HepG2 (cell line): Measurements from ENCODE around the gene GRPEL2. TPM values are rescaled to one million over a fixed set of nuclear protein-coding genes. Genes with fewer than 3 reads are reported as not detected.

Experiments
- ATAC-seq: fragments of 200-7000 bp; cut with Tn5 transposase; 3 replicates; pipeline ENCODE4 v1.9.1; 2020; ENCODE audit warnings: mild to moderate bottlenecking, moderate library complexity
- BruUV-seq: library from RNA; stranded (reverse); fragments of 400-500 nt; replicated peaks from 2 replicates; lab custom pipeline; 2021; lab: Mats Ljungman, UMichigan
- CTCF ChIA-PET: fragments of 300-600 bp; formaldehyde crosslinking; extraction: SDS; loops from one replicate; lab custom pipeline; 2021; ENCODE audit warnings: low total read pairs, inconsistent platforms, low intra/inter-chr PET ratio; lab: Yijun Ruan, JAX
- POLR2A ChIA-PET: fragments of 350-600 bp; sonication (Branson Sonifier 250); formaldehyde crosslinking; loops from one replicate; lab custom pipeline; 2020; ENCODE audit warnings: antibody characterized with exemption, inconsistent platforms; lab: Yijun Ruan, JAX
- DNase-seq: peaks from one replicate; pipeline ENCODE4 v3.0.0-alpha.2; 2015; ENCODE audit warnings: low spot score
- FAIRE-seq: peaks from 3 replicates; lab custom pipeline; 2011; peaks lifted over from hg19 to GRCh38; lab: Jason Lieb, UNC
- H2AFZ ChIP-seq: one replicate; pipeline ENCODE4 v1.6.1; 2011; ENCODE audit warnings: low read length, inconsistent platforms
- H3K27ac ChIP-seq: fragments of 300-600 bp; 3 replicates; pipeline ENCODE4 v1.8.0; 2011; ENCODE audit warnings: mixed run types, mild to moderate bottlenecking, mixed read lengths, low read length, inconsistent platforms; ENCODE audit not compliant: insufficient read depth; ENCODE audit errors: extremely low read length
- H3K27me3 ChIP-seq, 2 experiments: fragments of 200-600 bp in 1 of 2; 2 replicates in 1 of 2; 3 replicates in 1 of 2; pipeline versions ENCODE4 v1.6.0 to v1.8.0; 2011; ENCODE audit warnings: low read length in 2 of 2, mild to moderate bottlenecking in 2 of 2, moderate library complexity in 2 of 2, inconsistent platforms in 1 of 2; ENCODE audit not compliant: insufficient read depth in 2 of 2, control insufficient read depth in 1 of 2
- H3K36me3 ChIP-seq, 2 experiments: fragments of 200-600 bp in 1 of 2; replicated peaks in 1 of 2; 2 replicates in 1 of 2; 3 replicates in 1 of 2; pipeline versions ENCODE4 v1.5.1 to v1.8.0; 2011; ENCODE audit warnings: low read length in 2 of 2, inconsistent platforms in 1 of 2; ENCODE audit not compliant: insufficient read depth in 2 of 2, control insufficient read depth in 1 of 2
- H3K4me1 ChIP-seq: 2 replicates; pipeline ENCODE4 v1.5.1; 2012; ENCODE audit warnings: low read length, inconsistent platforms; ENCODE audit not compliant: insufficient read depth
- H3K4me2 ChIP-seq: 2 replicates; pipeline ENCODE4 v1.6.0; 2011; ENCODE audit warnings: low read depth, low read length, inconsistent platforms
- H3K4me3 ChIP-seq, 3 experiments: fragments of 200-600 bp in 1 of 3; sonication (generic), shearing (Covaris generic) in 1 of 3; replicated peaks in 1 of 3; 2 replicates each; pipeline ENCODE4 v1.5.1; 2011 to 2016; ENCODE audit warnings: low read length in 3 of 3, inconsistent platforms in 2 of 3, low read depth in 2 of 3, mild to moderate bottlenecking in 2 of 3, control low read depth in 1 of 3, mixed read lengths in 1 of 3; ENCODE audit not compliant: insufficient read depth in 1 of 3
- H3K79me2 ChIP-seq: one replicate; pipeline ENCODE4 v1.6.1; 2011; ENCODE audit warnings: low read length, inconsistent platforms; ENCODE audit not compliant: insufficient read depth
- H3K9ac ChIP-seq: 2 replicates; pipeline ENCODE4 v1.6.0; 2011; ENCODE audit warnings: mild to moderate bottlenecking, low read depth, low read length, inconsistent platforms; ENCODE audit not compliant: insufficient read depth
- H3K9me3 ChIP-seq: 2 replicates; pipeline ENCODE4 v1.5.1; 2012; ENCODE audit warnings: mild to moderate bottlenecking, low read length
- H4K20me1 ChIP-seq: 2 replicates; pipeline ENCODE4 v1.6.0; 2011; ENCODE audit warnings: inconsistent platforms, mild to moderate bottlenecking, low read length, moderate library complexity; ENCODE audit not compliant: insufficient read depth
- HOXA9 ChIP-seq: sonication (generic); formaldehyde crosslinking; IDR thresholded peaks from 2 replicates; pipeline ENCODE4 v1.8.1; 2022; ENCODE audit warnings: missing genetic modification reagents, mild to moderate bottlenecking, moderate library complexity, borderline replicate concordance
- MLX ChIP-seq: IDR thresholded peaks from 2 replicates; pipeline ENCODE4 v1.6.1; 2016
- NR1H2 ChIP-seq: sonication (generic); formaldehyde crosslinking; IDR thresholded peaks from 2 replicates; pipeline ENCODE4 v1.8.1; 2022; ENCODE audit warnings: low read depth, missing genetic modification reagents, borderline replicate concordance
- POGK ChIP-seq: sonication (generic); formaldehyde crosslinking; conservative IDR thresholded peaks from 2 replicates; pipeline ENCODE4 v1.8.0; 2022; ENCODE audit warnings: mild to moderate bottlenecking, moderate library complexity, missing genetic modification reagents
- RBM22 ChIP-seq: fragments of 200-400 bp; formaldehyde crosslinking; optimal IDR thresholded peaks from 2 replicates; pipeline ENCODE3; 2017; ENCODE audit warnings: mild to moderate bottlenecking, low read length, moderate library complexity
- SALL1 ChIP-seq: sonication (generic); formaldehyde crosslinking; IDR thresholded peaks from 2 replicates; pipeline ENCODE4 v1.8.0; 2022; ENCODE audit warnings: mild to moderate bottlenecking, missing genetic modification reagents
- SNAI1 ChIP-seq: sonication (generic); formaldehyde crosslinking; IDR thresholded peaks from 2 replicates; pipeline ENCODE4 v1.5.0; 2020; ENCODE audit warnings: mild to moderate bottlenecking, missing genetic modification reagents, borderline replicate concordance
- TRAFD1 ChIP-seq: sonication (generic); formaldehyde crosslinking; IDR thresholded peaks from 2 replicates; pipeline ENCODE4 v1.5.1; 2020; ENCODE audit warnings: missing genetic modification reagents, mild to moderate bottlenecking, borderline replicate concordance
- ZFAT ChIP-seq: sonication (generic); formaldehyde crosslinking; conservative IDR thresholded peaks from 2 replicates; pipeline ENCODE4 v1.8.1; 2023; ENCODE audit warnings: missing genetic modification reagents, inconsistent platforms
- ZKSCAN8 ChIP-seq: IDR thresholded peaks from 2 replicates; pipeline ENCODE4 v1.6.1; 2016; ENCODE audit warnings: borderline replicate concordance, missing genetic modification reagents, missing compliant biosample characterization
- ZNF276 ChIP-seq: sonication (generic); formaldehyde crosslinking; IDR thresholded peaks from 2 replicates; pipeline ENCODE4 v1.4.0; 2020; ENCODE audit warnings: mild to moderate bottlenecking, low read depth, missing genetic modification reagents
- ZNF292 ChIP-seq: sonication (generic); formaldehyde crosslinking; IDR thresholded peaks from 2 replicates; pipeline ENCODE4 v1.8.1; 2022; ENCODE audit warnings: mild to moderate bottlenecking, low read depth, missing genetic modification reagents, borderline replicate concordance
- ZNF503 ChIP-seq: sonication (generic); formaldehyde crosslinking; IDR thresholded peaks from 2 replicates; pipeline ENCODE4 v1.4.0; 2020; ENCODE audit warnings: missing genetic modification reagents
- WGBS: methylation state at CpG from one replicate; pipeline ENCODE4 v1.1.6; 2017; ENCODE audit warnings: low lambda C conversion rate; 5-methylcytosine and 5-hydroxymethylcytosine counted together
- in situ Hi-C: cut with HindIII; loops from 2 replicates; pipeline ENCODE4 v1.10.0; 2017; ENCODE audit warnings: low pct_unique_long_range_greater_than_20kb; ENCODE audit not compliant: extremely low pct_ligation_motif_present
- intact Hi-C: fragments of 100-400 bp; cut with micrococcal nuclease; formaldehyde crosslinking; loops from one replicate; pipeline ENCODE4 v1.10.0; 2022; ENCODE audit not compliant: unreplicated experiment
- polyA plus RNA-seq, 8 experiments: library from polyadenylated mRNA; depleted of rRNA in 3 of 8; stranded (reverse) in 7 of 8; unstranded in 1 of 8; fragments of >200 nt; fragmentation: Illumina TruSeq in 4 of 8; extraction: Trizol in 4 of 8; gene quantifications; 2 replicates each; pipeline versions ENCODE4 v1.2.1 to v1.2.3, GENCODE V29; 2011 to 2016; ENCODE audit warnings: low read depth in 4 of 8, missing spikeins in 1 of 8, mixed read lengths in 1 of 8; ENCODE audit not compliant: insufficient read depth in 1 of 8
- total RNA-seq, 5 experiments: library from RNA; depleted of rRNA; stranded (reverse); fragments of >200 nt; fragmentation: Illumina TruSeq; extraction: Trizol; gene quantifications; 2 replicates each; pipeline ENCODE4 v1.2.3, GENCODE V29; 2016; ENCODE audit warnings: low read depth in 1 of 5

Gene GRPEL2
- total and polyA plus RNA-seq, 2 of the 13 experiments (the other 11 are each of a cell fraction or from before 2014, with no cell fraction given): 13.1 to 16.6 TPM

GRCh38 chr5:149298163-149298562, 47.1 kb upstream of the GRPEL2 start (continued):
- TF ChIP-seq ZNF503 (CRISPR knock-in tag): no peak

GRCh38 chr5:149298842-149299404, 46.4 kb upstream of the GRPEL2 start:
- intact Hi-C loops (no loop called here), in situ Hi-C loops (no loop called here)
- BruUV-seq: no TSS peak
- DNase-seq (no peak), ATAC-seq (peak; percentile 70), FAIRE-seq (no peak)
- peak overlapping the region; percentile 59 for H3K4me2 ChIP-seq
- peaks cover 27% of the 10 kb centered on the region for H3K4me1 ChIP-seq
- ChIA-PET CTCF (no interaction called here), POLR2A (interaction anchor here (0.9 to 1.8 kb wide), 3 partner anchors 22 to 46 kb away, joined by 4 to 11 read pairs (median 4); partner anchors contain the start of genes AFAP1L1 and GRPEL2)
- H4K20me1 ChIP-seq: no peaks in the 10 kb centered on the region
- peak overlapping the region; percentile 31 for H3K27ac ChIP-seq
- no peaks in the 10 kb centered on the region for H3K79me2 ChIP-seq
- 49% methylated on average over 6 of the region's 11 CpGs for WGBS
- H3K9me3 ChIP-seq: no peaks in the 10 kb centered on the region
- H3K36me3 ChIP-seq: no peaks in the 10 kb centered on the region
- H3K9ac ChIP-seq: no peak overlapping the region
- H3K27me3 ChIP-seq: no peaks in the 10 kb centered on the region
- H2AFZ ChIP-seq: peak overlapping the region; percentile 65
- H3K4me3 ChIP-seq: peak overlapping the region in 1 of 3 experiments; percentile 39; a peak in 1 of 6 replicates
- no peak for TF ChIP-seq MLX (CRISPR knock-in tag)
- 0 out of 2 replicates have a peak, but pooled peaks have one; percentile 44 for TF ChIP-seq SNAI1 (CRISPR knock-in tag)
- no peak for TF ChIP-seq TRAFD1
- TF ChIP-seq SALL1 (CRISPR knock-in tag): no peak; the same call in 1 of the 2 replicates
- no peak for TF ChIP-seq HOXA9
- TF ChIP-seq POGK (CRISPR knock-in tag): no peak
- TF ChIP-seq ZKSCAN8 (CRISPR knock-in tag): no peak
- no peak for TF ChIP-seq ZFAT
- no peak for TF ChIP-seq NR1H2 (CRISPR knock-in tag)
- TF ChIP-seq RBM22: no peak
- peak; percentile 20; the same call in 1 of the 2 replicates for TF ChIP-seq ZNF292 (CRISPR knock-in tag)
- 0 out of 2 replicates have a peak, but pooled peaks have one; percentile 10 for TF ChIP-seq ZNF276 (CRISPR knock-in tag)
